C1 segment of cervical spinal cord (tissue), 14 donors: ENCODE measurements around the gene HSD11B1L.
"Not testable (repeated sequence)": the region's sequence is repeated elsewhere in the genome, so short reads cannot be mapped to it uniquely, and the experiment has no call there.

Experiments
- DNase-seq, 14 donors: peaks; one replicate each; lab custom pipeline; 2025; lab: John Stamatoyannopoulos, UW

HSD11B1L gene

GRCh38 chr19:5698635-5699422 is 18.0 kb downstream of the HSD11B1L start:
- no peak for DNase-seq

GRCh38 chr19:5700455-5701092 is 19.7 kb downstream of the HSD11B1L start:
- DNase-seq: no peak

GRCh38 chr19:5702053-5702410 is 21.2 kb downstream of the HSD11B1L start:
- DNase-seq: not testable (repeated sequence)

DNA sequence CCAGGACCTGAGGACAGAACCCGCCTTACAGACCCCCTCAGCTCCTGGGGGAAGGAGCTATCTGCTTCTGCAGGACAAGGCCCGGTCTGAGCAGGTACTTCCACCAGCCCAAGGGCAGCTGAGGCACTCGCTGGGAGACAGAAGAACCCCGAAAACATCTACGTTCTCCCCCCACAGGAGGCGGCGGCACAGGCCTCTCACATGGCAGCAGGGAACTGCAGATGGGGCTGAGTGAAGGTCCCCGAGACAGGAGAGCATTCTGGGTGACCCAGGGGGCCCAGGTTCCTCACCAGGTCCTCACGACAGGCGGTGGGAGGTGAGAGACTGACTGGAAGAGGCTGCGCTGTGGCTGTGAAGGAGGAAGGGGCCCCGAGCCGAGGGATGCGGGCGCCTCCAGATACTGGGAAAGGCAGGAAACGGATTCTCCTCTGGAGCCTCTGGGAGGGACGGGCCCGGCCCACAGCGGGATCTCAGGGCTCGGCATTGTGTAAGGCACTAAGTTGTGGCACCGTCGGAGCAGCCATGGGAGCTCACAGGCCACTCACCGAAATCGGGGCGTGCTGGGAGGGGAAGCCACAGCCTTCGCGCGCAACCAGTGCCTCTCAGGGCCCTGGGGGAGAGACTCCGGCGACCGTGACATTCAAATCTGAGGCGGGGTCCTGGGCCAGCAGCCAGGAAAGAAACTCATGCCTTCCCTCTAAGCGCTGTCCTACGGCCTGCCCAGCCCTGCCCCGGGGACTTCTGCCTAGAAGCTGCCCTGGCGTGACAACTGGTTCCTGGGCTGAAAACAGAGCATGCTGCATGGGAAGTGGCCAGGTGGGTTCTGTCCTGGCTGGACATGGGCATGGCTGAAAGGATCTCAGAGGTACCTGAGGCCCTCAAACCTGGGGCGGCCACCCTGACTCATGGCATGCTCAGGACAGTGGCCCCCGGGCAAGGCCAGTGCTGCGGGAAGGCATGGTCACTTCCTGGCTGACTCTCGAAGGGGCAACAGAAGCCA is 23.3 kb downstream of the HSD11B1L start:
- DNase-seq: no peak

DNA sequence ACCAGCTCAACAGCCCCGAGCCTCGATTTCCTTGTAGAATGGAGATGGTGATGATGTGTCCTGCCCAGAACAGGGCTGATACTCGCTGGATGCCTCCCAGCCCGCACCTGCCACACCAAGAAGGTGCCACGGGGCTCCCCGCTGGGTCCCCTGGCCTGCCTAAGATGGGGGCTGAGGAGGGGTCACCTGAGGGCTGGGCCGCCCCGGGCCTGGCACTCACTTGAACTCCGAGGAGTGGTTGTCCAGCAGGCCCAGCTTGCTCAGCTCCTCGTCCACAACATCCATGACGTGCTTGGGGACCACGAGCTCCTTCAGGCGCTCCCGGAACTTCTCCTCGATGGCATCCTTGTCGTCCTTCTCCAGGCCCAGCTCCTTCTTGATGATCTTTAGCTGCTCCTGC is 24.7 kb downstream of the HSD11B1L start:
- no peak for DNase-seq

GRCh38 chr19:5706876-5707573 is 26.2 kb downstream of the HSD11B1L start:
- DNase-seq: no peak

DNA sequence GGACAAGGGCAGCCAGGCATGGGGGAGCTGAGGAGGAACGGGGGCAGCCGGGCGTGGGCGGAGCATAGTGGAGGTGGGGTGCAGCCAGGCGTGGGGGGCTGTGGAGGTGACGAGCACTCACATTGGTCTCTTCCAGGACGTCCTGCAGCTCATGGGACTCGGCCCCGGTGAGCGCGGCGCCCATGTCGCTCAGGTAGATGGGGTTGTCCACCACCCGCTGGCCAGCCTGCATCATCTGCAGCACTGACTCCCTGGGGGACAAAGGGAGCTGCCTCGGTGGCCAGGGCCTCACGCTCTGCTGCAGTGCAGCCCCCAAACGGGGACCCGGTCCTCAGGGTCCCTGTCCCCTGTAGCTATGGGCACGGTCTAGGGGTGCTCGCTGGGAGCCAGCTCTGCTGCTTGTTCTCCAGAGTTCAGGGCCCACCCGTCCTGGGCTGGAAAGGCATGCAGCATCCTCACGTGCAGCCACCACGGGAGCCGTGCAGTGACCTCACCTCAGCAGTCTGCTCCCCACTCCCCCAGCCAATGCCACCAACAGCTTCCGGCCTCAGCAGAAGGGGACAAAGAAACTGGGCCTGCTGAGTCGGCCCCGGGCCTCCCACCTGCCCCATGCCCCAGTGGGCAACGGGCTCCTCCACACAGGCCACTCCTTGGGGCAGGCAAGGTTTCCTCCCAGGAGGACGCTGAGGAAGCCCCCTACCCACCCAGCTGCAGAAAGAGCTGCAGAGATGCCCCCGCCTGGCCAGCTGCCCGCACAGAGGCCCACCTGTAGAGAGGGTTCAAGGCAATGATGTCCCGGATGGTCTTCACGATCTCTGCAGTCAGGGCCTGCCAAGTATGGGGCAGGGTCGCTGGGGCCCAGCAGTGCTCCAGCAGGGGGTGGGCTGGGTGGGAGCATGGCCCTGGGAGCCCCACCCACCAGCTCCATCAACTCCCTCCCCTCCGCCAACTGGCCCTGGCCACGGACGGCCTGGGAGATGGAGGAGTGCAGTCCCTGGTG is 27.0 kb downstream of the HSD11B1L start:
- DNase-seq: no peak

DNA sequence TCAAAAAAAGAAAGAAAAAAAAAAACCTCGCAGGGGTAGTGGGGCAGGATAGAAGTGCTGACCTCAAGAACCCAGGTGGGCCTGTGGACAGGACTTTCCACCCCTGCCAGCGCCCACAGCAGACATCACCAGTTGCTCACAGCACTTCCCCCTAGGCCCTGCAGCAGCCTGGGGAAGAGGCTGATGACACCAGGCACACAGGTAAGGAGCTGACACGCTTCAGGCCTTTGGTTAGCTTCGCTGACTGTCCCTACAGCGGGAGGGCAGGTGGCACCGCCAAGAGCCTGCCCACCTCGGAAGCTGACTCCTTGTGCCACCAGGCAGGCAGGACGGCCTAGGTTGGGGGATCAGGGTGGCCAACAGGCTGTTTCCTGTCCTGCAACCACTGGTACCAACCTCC is 30.2 kb downstream of the HSD11B1L start:
- DNase-seq: no peak

GRCh38 chr19:5711713-5712161 is 30.9 kb downstream of the HSD11B1L start:
- no peak for DNase-seq

DNA sequence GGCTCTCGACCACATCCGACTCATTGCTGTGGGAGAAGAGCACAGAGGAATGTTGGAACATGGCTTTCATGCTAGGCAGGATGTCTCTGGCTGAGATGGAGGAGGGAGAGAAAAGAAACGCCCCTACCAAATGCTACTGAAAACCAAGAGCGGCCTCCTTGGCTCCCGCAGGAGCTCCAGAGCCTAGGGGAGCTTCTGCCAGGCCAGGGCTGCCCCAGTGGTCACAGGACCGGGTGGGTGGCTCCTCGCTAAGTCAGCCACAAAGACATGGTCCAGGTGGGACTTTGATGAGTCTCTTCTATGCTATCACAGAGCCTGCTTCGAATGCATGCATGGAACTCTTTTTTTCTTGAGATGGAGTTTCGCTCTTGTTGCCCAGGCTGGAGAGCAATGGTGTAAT is 32.4 kb downstream of the HSD11B1L start:
- DNase-seq: no peak

GRCh38 chr19:5714816-5715215 is 34.0 kb downstream of the HSD11B1L start:
- no peak for DNase-seq

GRCh38 chr19:5717215-5717935 is 36.5 kb downstream of the HSD11B1L start:
- DNase-seq: no peak

DNA sequence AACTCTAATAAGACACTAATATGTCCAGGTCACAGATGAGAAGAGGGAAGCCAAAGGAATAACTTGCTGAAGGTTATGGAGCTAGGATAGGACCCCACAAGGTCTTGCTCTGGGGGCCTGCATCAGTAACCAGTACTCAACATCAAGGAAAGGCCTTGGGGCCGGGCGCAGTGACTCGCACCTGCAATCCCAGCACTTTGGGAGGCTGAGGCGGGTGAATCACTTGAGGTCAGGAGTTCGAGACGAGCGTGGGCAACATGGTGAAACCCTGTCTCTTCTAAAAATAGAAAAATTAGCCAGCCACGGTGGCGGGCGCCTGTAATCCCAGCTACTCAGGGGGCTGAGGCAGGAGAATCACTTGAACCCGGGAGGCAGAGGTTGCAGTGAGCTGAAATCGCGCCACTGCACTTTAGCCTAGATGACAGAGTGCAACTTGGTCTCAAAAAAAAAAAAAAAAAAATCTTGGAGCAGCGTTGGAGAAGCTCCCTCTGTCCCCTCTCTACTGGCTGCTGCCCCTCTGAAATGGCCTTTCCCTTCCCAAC is 37.3 kb downstream of the HSD11B1L start:
- no peak for DNase-seq

GRCh38 chr19:5718579-5719273 is 37.9 kb downstream of the HSD11B1L start:
- DNase-seq: no peak

DNA sequence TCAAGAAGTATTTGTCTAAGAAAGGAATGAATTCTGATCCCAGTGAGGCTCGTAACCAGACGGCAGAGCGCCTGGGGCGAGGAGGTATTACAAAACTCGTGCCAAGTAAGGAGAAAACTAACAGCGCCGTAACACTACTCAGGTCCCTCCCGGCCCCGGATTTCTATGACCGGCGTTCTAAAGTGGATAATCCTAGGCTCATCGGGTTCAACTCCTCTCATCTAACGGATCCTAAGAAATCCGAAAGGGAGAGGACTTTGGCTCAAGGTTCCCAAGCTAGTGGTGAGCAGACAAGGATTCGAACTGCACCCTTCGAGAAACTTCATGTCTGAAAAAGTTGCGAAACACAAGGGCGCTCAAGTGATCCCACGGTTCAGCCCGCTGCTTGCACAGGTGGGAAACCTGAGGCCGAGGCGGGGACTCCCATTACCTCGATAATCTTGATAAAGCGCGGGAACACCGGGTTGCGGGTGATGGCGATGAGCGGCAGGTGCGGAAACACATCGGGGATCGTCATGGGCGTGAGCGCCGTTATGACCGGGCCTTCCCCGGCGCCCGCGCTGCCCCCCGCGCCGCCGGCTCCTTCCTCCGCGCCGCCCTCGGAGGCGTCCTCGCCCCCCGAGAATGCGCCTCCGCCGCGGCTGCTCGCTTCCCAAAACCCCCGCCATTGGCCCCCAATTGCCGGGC is 38.6 kb downstream of the HSD11B1L start:
- DNase-seq: peak in 1 of 14 donors; percentile 40

DNA sequence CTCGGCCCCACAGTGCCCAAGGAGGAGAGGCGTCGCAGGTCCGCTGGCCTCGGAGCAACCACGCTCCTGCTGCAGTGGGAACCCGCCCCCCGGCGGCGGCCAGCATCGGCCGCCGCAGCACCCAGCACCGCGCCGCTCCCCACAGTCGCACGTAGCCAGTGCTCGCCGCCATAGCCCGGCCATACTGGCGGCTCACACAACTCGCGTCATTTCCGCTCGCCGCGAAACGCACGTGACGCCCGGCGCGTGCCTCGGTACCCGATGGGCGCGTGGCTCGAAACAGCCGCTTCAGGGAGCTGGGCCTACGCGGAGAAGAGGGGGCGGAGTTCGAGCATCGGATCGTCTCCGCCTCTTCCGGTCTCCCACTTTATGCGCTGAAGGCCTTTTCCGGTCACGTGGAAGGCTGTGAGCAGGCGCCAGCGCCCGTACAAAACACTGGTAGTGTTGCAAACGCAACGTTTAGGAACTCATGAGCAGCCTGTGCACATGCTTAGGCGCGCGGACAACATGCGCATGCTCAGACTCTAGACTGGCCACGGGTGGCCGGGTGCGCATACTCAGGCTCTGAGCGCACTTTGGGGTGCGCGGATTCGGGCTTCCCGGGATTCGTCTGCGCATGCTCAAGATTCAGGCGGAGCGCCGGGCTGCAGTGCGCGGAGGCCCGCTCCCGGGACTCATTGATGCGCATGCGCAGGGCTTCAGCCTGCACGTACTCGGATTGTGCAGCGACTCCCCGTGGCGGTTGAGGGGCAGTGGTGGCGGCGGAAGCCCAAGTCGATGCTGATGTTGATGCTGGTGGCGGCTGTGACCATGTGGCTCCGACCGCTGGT is 39.3 kb downstream of the HSD11B1L start, which contains the start of the genes CATSPERD and LONP1:
CATSPERD (plus strand) TSS at position 677 of the 830 bp plus-strand sequence; CDS start at position 778, 101 bp downstream.
LONP1 (minus strand) TSS at position 186 of the 830 bp plus-strand sequence; CDS start at position 172, 14 bp downstream.
- DNase-seq: peak; percentile 82 to 99 (median 98)
